Esophagus squamous epithelium (tissue), 5 donors: Measurements from ENCODE around the gene E2F4. TPM values are rescaled to one million over a fixed set of nuclear protein-coding genes. Genes with fewer than 3 reads are reported as not detected.

Experiments used
- DNase-seq: peaks from one replicate; lab custom pipeline; 2025; lab: John Stamatoyannopoulos, UW
- H3K27ac ChIP-seq, 4 donors: fragments of 200-600 bp; sonication (generic); one replicate each; pipeline ENCODE4 v1.5.1; 2016 to 2019; ENCODE audit warnings: mild to moderate bottlenecking in 1 of 4
- H3K27me3 ChIP-seq, 4 donors: fragments of 200-600 bp; sonication (generic); 1 replicate in 3 of 4; 2 replicates in 1 of 4; pipeline versions ENCODE4 v1.5.1 to v1.6.0; 2017 to 2021; ENCODE audit warnings: antibody characterized with exemption in 1 of 4
- H3K36me3 ChIP-seq, 3 donors: fragments of 200-600 bp; sonication (generic); one replicate each; pipeline ENCODE4 v1.5.1; 2016 to 2019
- H3K4me1 ChIP-seq, 3 donors: fragments of 200-600 bp; sonication (generic); one replicate each; pipeline ENCODE4 v1.5.1; 2017 to 2019
- H3K4me3 ChIP-seq, 4 donors: fragments of 200-600 bp; sonication (generic); 1 replicate in 3 of 4; 2 replicates in 1 of 4; pipeline ENCODE4 v1.5.1; 2016 to 2019; ENCODE audit warnings: mild to moderate bottlenecking in 2 of 4, moderate library complexity in 1 of 4
- H3K9me3 ChIP-seq, 3 donors: fragments of 200-600 bp; sonication (generic); one replicate each; pipeline ENCODE4 v1.5.1; 2016 to 2019
- CTCF ChIP-seq, 6 experiments: fragments of 450-650 bp in 4 of 6; fragments of 200-600 bp in 2 of 6; sonication (generic) in 2 of 6; IDR thresholded peaks; one replicate each; pipeline ENCODE4 v1.5.1; 2016 to 2019; ENCODE audit warnings: antibody characterized with exemption in 6 of 6, mild to moderate bottlenecking in 4 of 6, moderate library complexity in 4 of 6
- POLR2A ChIP-seq, 4 donors: fragments of 450-650 bp; IDR thresholded peaks; one replicate each; pipeline ENCODE4 v1.6.1; 2017; ENCODE audit warnings: antibody characterized with exemption in 4 of 4, mild to moderate bottlenecking in 4 of 4, moderate library complexity in 3 of 4
- WGBS, 2 donors: methylation state at CpG; one replicate each; pipeline ENCODE4 v1.1.5; 2018; 5-methylcytosine and 5-hydroxymethylcytosine counted together
- intact Hi-C: fragments of 100-400 bp; cut with DNase I; formaldehyde crosslinking; loops from one replicate; pipeline ENCODE4 v1.15.0; 2022
- total RNA-seq, 4 donors: library from RNA; depleted of rRNA; stranded (reverse); fragments of >200 nt; gene quantifications; one replicate each; pipeline ENCODE4 v1.1.0, GENCODE V29; 2016
- donor health status: DM: yes; HTN: yes; CAD: no.

E2F4 gene
- total RNA-seq, 4 donors from 2014 or later = 66.1 to 96.9 (median 81.9) TPM

- WGBS, 2 donors = 76 to 87% methylated on average over 42 to 45 of the region's 77 CpGs
- no peak for DNase-seq
- H3K36me3 ChIP-seq = peaks cover 11 to 54% (median 19%) of the 10 kb centered on the region in 3 donors
- H3K27ac ChIP-seq = peak overlapping the region in 2 of 4 donors; percentile 84 to 92
- H3K27me3 ChIP-seq = no peaks in the 10 kb centered on the region
- TF ChIP-seq CTCF (IDR thresholded peaks at IDR 0.05) = no peak
- no peak for TF ChIP-seq POLR2A (IDR thresholded peaks at IDR 0.05)
- no peaks in the 10 kb centered on the region for H3K9me3 ChIP-seq
- peak overlapping the region in 3 of 4 donors; percentile 62 to 81 (median 77) for H3K4me3 ChIP-seq
- intact Hi-C loops = loop anchor here (10.0 kb wide), 1 partner anchor 135 kb away; no protein-coding TSS in a partner anchor
- H3K4me1 ChIP-seq = peaks cover 8 to 59% (median 24%) of the 10 kb centered on the region in 3 donors
Measured at GRCh38 chr16:67149276-67150046, 42.5 kb upstream of the E2F4 start.

- H3K27ac ChIP-seq = peak overlapping the region; percentile 83 to 92 (median 86)
- peaks cover 3 to 46% (median 13%) of the 10 kb centered on the region in 3 donors for H3K36me3 ChIP-seq
- no peaks in the 10 kb centered on the region for H3K27me3 ChIP-seq
- TF ChIP-seq CTCF (IDR thresholded peaks at IDR 0.05) (peak in 2 of 6 experiments; percentile 10 to 11), POLR2A (IDR thresholded peaks at IDR 0.05) (no peak)
- peak overlapping the region; percentile 55 to 81 (median 70) for H3K4me3 ChIP-seq
- WGBS, 2 donors = 4% methylated on average over 19 of the region's 94 CpGs; no CpG with 5 or more reads in 1 of the 2 donors
- H3K4me1 ChIP-seq = peaks cover 15 to 67% (median 28%) of the 10 kb centered on the region in 3 donors
- H3K9me3 ChIP-seq = no peaks in the 10 kb centered on the region
- no peak for DNase-seq
- intact Hi-C loops = loop anchor here (10.0 kb wide), 1 partner anchor 135 kb away; no protein-coding TSS in a partner anchor
Measured at GRCh38 chr16:67150047-67150832, 41.7 kb upstream of the E2F4 start.

GRCh38 chr16:67150833-67151396 lies 41.0 kb upstream of the E2F4 start, which contains the start of gene B3GNT9:
Gene B3GNT9, minus strand, starts transcription at chr16:67150998. Its CDS starts 513 bp downstream, at chr16:67150485.
- Histone ChIP-seq H3K36me3 (peaks cover 0 to 39% (median 7%) of the 10 kb centered on the region in 3 donors), H3K27ac (peak within 1 kb of the TSS; percentile 83 to 92 (median 86)), H3K27me3 (no peaks in the 10 kb centered on the region), H3K9me3 (no peaks in the 10 kb centered on the region), H3K4me1 (peaks cover 20 to 73% (median 33%) of the 10 kb centered on the region in 3 donors), H3K4me3 (peak within 1 kb of the TSS; percentile 55 to 81 (median 70))
- intact Hi-C loops = loop anchor here (10.0 kb wide), 1 partner anchor 136 kb away; no protein-coding TSS in a partner anchor
- TF ChIP-seq POLR2A (IDR thresholded peaks at IDR 0.05) (peak in 1 of 4 donors; percentile 34), CTCF (IDR thresholded peaks at IDR 0.05) (no peak)
- DNase-seq = no peak
- WGBS, 2 donors = no CpG with 5 or more reads among the region's 34 CpGs

- peaks cover 0 to 33% (median under 1%) of the 10 kb centered on the region in 3 donors for H3K36me3 ChIP-seq
- no peaks in the 10 kb centered on the region for H3K9me3 ChIP-seq
- H3K27ac ChIP-seq = peak overlapping the region; percentile 83 to 92 (median 86)
- 61% methylated on average over 4 of the region's 8 CpGs; no CpG with 5 or more reads in 1 of the 2 donors for WGBS, 2 donors
- peak overlapping the region; percentile 55 to 81 (median 70) for H3K4me3 ChIP-seq
- DNase-seq = no peak
- peaks cover 20 to 76% (median 34%) of the 10 kb centered on the region in 3 donors for H3K4me1 ChIP-seq
- no peaks in the 10 kb centered on the region for H3K27me3 ChIP-seq
- intact Hi-C loops = loop anchor here (10.0 kb wide), 1 partner anchor 137 kb away; no protein-coding TSS in a partner anchor
- no peak for TF ChIP-seq CTCF (IDR thresholded peaks at IDR 0.05)
- TF ChIP-seq POLR2A (IDR thresholded peaks at IDR 0.05) = no peak
Measured at GRCh38 chr16:67151431-67152097, 40.4 kb upstream of the E2F4 start.
